HG03558 (cell line): ENCODE measurements around the gene MOB1B.
"Not testable (repeated sequence)": the region's sequence is repeated elsewhere in the genome, so short reads cannot be mapped to it uniquely, and the experiment has no call there.

Experiments
- ATAC-seq: cut with Tn5 transposase; IDR thresholded peaks from one replicate; pipeline ENCODE4 v1.9.1; 2021; ENCODE audit warnings: moderate number of reproducible peaks; ENCODE audit not compliant: unreplicated experiment; ENCODE audit errors: extremely low read depth

MOB1B gene

GRCh38 chr4:71001363-71001762 lies 99.2 kb downstream of the MOB1B start:
- ATAC-seq, result not testable (repeated sequence)

- no peak for ATAC-seq
Measured at GRCh38 chr4:71004281-71004851, 102.2 kb downstream of the MOB1B start.

- ATAC-seq, result not testable (repeated sequence)
Measured at GRCh38 chr4:71005025-71005424, 102.9 kb downstream of the MOB1B start.

GRCh38 chr4:71006203-71006907 lies 104.2 kb downstream of the MOB1B start:
- peak; percentile 68 for ATAC-seq

GRCh38 chr4:71008196-71008595 lies 106.0 kb downstream of the MOB1B start:
- ATAC-seq, result no peak

GRCh38 chr4:71009086-71009485 lies 106.9 kb downstream of the MOB1B start:
- ATAC-seq, result no peak

- ATAC-seq, result no peak
Measured at GRCh38 chr4:71009890-71010588, 107.9 kb downstream of the MOB1B start.

- no peak for ATAC-seq
Measured at GRCh38 chr4:71011451-71011850, 109.3 kb downstream of the MOB1B start.

GRCh38 chr4:71017391-71017790 lies 115.2 kb downstream of the MOB1B start:
- ATAC-seq, result not testable (repeated sequence)

- no peak for ATAC-seq
Measured at GRCh38 chr4:71020611-71021010, 118.4 kb downstream of the MOB1B start.

GRCh38 chr4:71025654-71026053 lies 123.5 kb downstream of the MOB1B start:
- no peak for ATAC-seq

GRCh38 chr4:71026086-71026485 lies 123.9 kb downstream of the MOB1B start:
- no peak for ATAC-seq

GRCh38 chr4:71027611-71028010 lies 125.4 kb downstream of the MOB1B start:
- no peak for ATAC-seq

- ATAC-seq, result no peak
Measured at GRCh38 chr4:71029504-71029903, 127.3 kb downstream of the MOB1B start.

GRCh38 chr4:71032106-71032505 lies 129.9 kb downstream of the MOB1B start:
- not testable (repeated sequence) for ATAC-seq
